RKO (cell line): Measurements from ENCODE around the gene CES4A.
"Not testable (repeated sequence)": the region's sequence is repeated elsewhere in the genome, so short reads cannot be mapped to it uniquely, and the experiment has no call there.

Experiments
- DNase-seq: peaks from one replicate; pipeline ENCODE4 v3.0.0-alpha.2; 2016; ENCODE audit warnings: low spot score

CES4A gene

GRCh38 chr16:66988197-66988788, at the start of gene CES4A:
Gene CES4A, plus strand, starts transcription at chr16:66988589. Its CDS starts 184 bp downstream, at chr16:66988773.
- no peak for DNase-seq

GRCh38 chr16:66939366-66939765, 49.0 kb upstream of the CES4A start:
- DNase-seq = no peak

- no peak for DNase-seq
These were observed 48.2 kb upstream of the CES4A start for GRCh38 chr16:66940236-66940635.

GRCh38 chr16:66942981-66943380, 45.4 kb upstream of the CES4A start:
- no peak for DNase-seq

GRCh38 chr16:66943426-66944053, 44.8 kb upstream of the CES4A start:
- no peak for DNase-seq

- no peak for DNase-seq
These were observed 44.3 kb upstream of the CES4A start for GRCh38 chr16:66944054-66944441.

GRCh38 chr16:66944971-66945370, 43.4 kb upstream of the CES4A start:
- not testable (repeated sequence) for DNase-seq

GRCh38 chr16:66945939-66946338, 42.5 kb upstream of the CES4A start:
- no peak for DNase-seq

GRCh38 chr16:66946541-66946940, 41.8 kb upstream of the CES4A start:
- DNase-seq = no peak

- DNase-seq = no peak
These were observed 41.5 kb upstream of the CES4A start for GRCh38 chr16:66946974-66947301.

- DNase-seq = peak; percentile 88
These were observed 40.9 kb upstream of the CES4A start for GRCh38 chr16:66947302-66948065.

- no peak for DNase-seq
These were observed 40.1 kb upstream of the CES4A start for GRCh38 chr16:66948134-66948836.

- DNase-seq = no peak
These were observed 39.6 kb upstream of the CES4A start for GRCh38 chr16:66948837-66949225.

GRCh38 chr16:66949472-66949871, 38.9 kb upstream of the CES4A start:
- DNase-seq = no peak

GRCh38 chr16:66950437-66950836, 38.0 kb upstream of the CES4A start:
- DNase-seq = no peak

- no peak for DNase-seq
These were observed 37.2 kb upstream of the CES4A start for GRCh38 chr16:66950971-66951790.

GRCh38 chr16:66952430-66953110, 35.8 kb upstream of the CES4A start:
- no peak for DNase-seq

- no peak for DNase-seq
These were observed 34.8 kb upstream of the CES4A start for GRCh38 chr16:66953462-66954096.

GRCh38 chr16:66954097-66954659, 34.2 kb upstream of the CES4A start:
- DNase-seq = peak; percentile 82

- DNase-seq = not testable (repeated sequence)
These were observed 32.8 kb upstream of the CES4A start for GRCh38 chr16:66955363-66956153.
